Smooth muscle cell (in vitro differentiated cells): ENCODE data around the gene SGCA. TPM values are rescaled to one million over a fixed set of nuclear protein-coding genes. Genes with fewer than 3 reads are reported as not detected.
A peak's percentile ranks its signal among the peaks of the same experiment; 100 is the strongest.

Experiments
- DNase-seq: peaks from one replicate; lab custom pipeline; 2025; ENCODE audit not compliant: unreplicated experiment; lab: John Stamatoyannopoulos, UW
- H2AFZ ChIP-seq: fragments of 200-600 bp; sonication (generic); 2 replicates; pipeline ENCODE4 v1.6.0; 2016; ENCODE audit warnings: antibody characterized with exemption, low read depth, mild to moderate bottlenecking
- H3F3A ChIP-seq: fragments of 200-600 bp; sonication (generic); 2 replicates; pipeline ENCODE4 v1.6.0; 2017; ENCODE audit warnings: antibody characterized with exemption, low read depth
- H3K27ac ChIP-seq: fragments of 200-600 bp; sonication (generic); 2 replicates; pipeline ENCODE4 v1.5.1; 2016; ENCODE audit warnings: low read depth, mild to moderate bottlenecking
- H3K27me3 ChIP-seq: fragments of 200-600 bp; sonication (generic); 2 replicates; pipeline ENCODE4 v1.6.1; 2016; ENCODE audit warnings: low read depth, mild to moderate bottlenecking
- H3K36me3 ChIP-seq: fragments of 200-600 bp; sonication (generic); 2 replicates; pipeline ENCODE4 v1.5.1; 2016; ENCODE audit warnings: low read depth
- H3K4me1 ChIP-seq: fragments of 200-600 bp; sonication (generic); 2 replicates; pipeline ENCODE4 v1.5.1; 2016; ENCODE audit warnings: low read depth
- H3K4me2 ChIP-seq: fragments of 200-600 bp; sonication (generic); 2 replicates; pipeline ENCODE4 v1.6.0; 2016; ENCODE audit warnings: mild to moderate bottlenecking
- H3K4me3 ChIP-seq: fragments of 200-600 bp; sonication (generic); 2 replicates; pipeline ENCODE4 v1.5.1; 2016; ENCODE audit warnings: mild to moderate bottlenecking
- H3K79me2 ChIP-seq: fragments of 200-600 bp; sonication (generic); 2 replicates; pipeline ENCODE4 v1.6.0; 2016; ENCODE audit warnings: low read depth, mild to moderate bottlenecking
- H3K9ac ChIP-seq: fragments of 200-600 bp; sonication (generic); 2 replicates; pipeline ENCODE4 v1.6.0; 2016; ENCODE audit warnings: low read depth
- H3K9me3 ChIP-seq: fragments of 200-600 bp; sonication (generic); replicated peaks from 2 replicates; pipeline ENCODE4 v1.5.1; 2016; ENCODE audit warnings: low read depth
- H4K20me1 ChIP-seq: fragments of 200-600 bp; sonication (generic); 2 replicates; pipeline ENCODE4 v1.6.0; 2016; ENCODE audit warnings: low read depth
- CTCF ChIP-seq: fragments of 200-600 bp; sonication (generic); IDR thresholded peaks from 2 replicates; pipeline ENCODE4 v1.5.1; 2017; ENCODE audit warnings: borderline replicate concordance, mild to moderate bottlenecking, antibody characterized with exemption; ENCODE audit not compliant: insufficient read depth, poor library complexity, severe bottlenecking
- WGBS: methylation state at CpG from one replicate; pipeline ENCODE4 v1.1.7; 2016; ENCODE audit warnings: low lambda C conversion rate; 5-methylcytosine and 5-hydroxymethylcytosine counted together
- polyA plus RNA-seq: library from polyadenylated mRNA; unstranded; fragments of >200 nt; fragmentation: Nextera tagmentation; extraction: Ambion mirVana; gene quantifications from 2 replicates; pipeline ENCODE4 v1.2.1, GENCODE V29; 2016
- total RNA-seq: library from RNA; depleted of rRNA; stranded (reverse); fragments of >200 nt; gene quantifications from 2 replicates; pipeline ENCODE4 v1.2.3, GENCODE V29; 2014

The SGCA gene
- total and polyA plus RNA-seq, 2 experiments from 2014 or later: 2.1 TPM; not detected in 1

GRCh38 chr17:50181591-50182560 lies 16.1 kb downstream of the SGCA start:
- Histone ChIP-seq H3K9me3 (no peaks in the 10 kb centered on the region), H3K4me3 (no peak overlapping the region), H4K20me1 (peaks cover 66% of the 10 kb centered on the region), H3K9ac (no peak overlapping the region), H2AFZ (no peak overlapping the region), H3K27me3 (no peaks in the 10 kb centered on the region), H3K27ac (peak overlapping the region; percentile 84), H3K79me2 (no peaks in the 10 kb centered on the region), H3K36me3 (no peaks in the 10 kb centered on the region), H3K4me2 (no peak overlapping the region), H3K4me1 (peaks cover 22% of the 10 kb centered on the region), H3F3A (peaks cover 48% of the 10 kb centered on the region)
- WGBS: 61% methylated on average over 12 of the region's 12 CpGs
- no peak for TF ChIP-seq CTCF
- DNase-seq: no peak

GRCh38 chr17:50182783-50183420 lies 17.1 kb downstream of the SGCA start:
- no peak overlapping the region for H3K9ac ChIP-seq
- H3K4me1 ChIP-seq: peaks cover 12% of the 10 kb centered on the region
- H3K9me3 ChIP-seq: no peaks in the 10 kb centered on the region
- no peak for DNase-seq
- H2AFZ ChIP-seq: no peak overlapping the region
- no peaks in the 10 kb centered on the region for H3K36me3 ChIP-seq
- no peak for TF ChIP-seq CTCF
- no peak overlapping the region for H3K4me3 ChIP-seq
- no peaks in the 10 kb centered on the region for H3K27me3 ChIP-seq
- H3K79me2 ChIP-seq: no peaks in the 10 kb centered on the region
- H3K4me2 ChIP-seq: no peak overlapping the region
- peaks cover 76% of the 10 kb centered on the region for H4K20me1 ChIP-seq
- 75% methylated on average over 18 of the region's 18 CpGs for WGBS
- peak overlapping the region; percentile 84 for H3K27ac ChIP-seq
- peaks cover 48% of the 10 kb centered on the region for H3F3A ChIP-seq

GRCh38 chr17:50183421-50183994 lies 17.7 kb downstream of the SGCA start:
- no peak overlapping the region for H3K4me3 ChIP-seq
- no peaks in the 10 kb centered on the region for H3K36me3 ChIP-seq
- TF ChIP-seq CTCF: no peak
- H3K79me2 ChIP-seq: no peaks in the 10 kb centered on the region
- peaks cover 53% of the 10 kb centered on the region for H3F3A ChIP-seq
- peaks cover 82% of the 10 kb centered on the region for H4K20me1 ChIP-seq
- H2AFZ ChIP-seq: no peak overlapping the region
- peak overlapping the region; percentile 84 for H3K27ac ChIP-seq
- 37% methylated on average over 11 of the region's 12 CpGs for WGBS
- no peak overlapping the region for H3K4me2 ChIP-seq
- H3K27me3 ChIP-seq: no peaks in the 10 kb centered on the region
- DNase-seq: no peak
- H3K9ac ChIP-seq: no peak overlapping the region
- no peaks in the 10 kb centered on the region for H3K9me3 ChIP-seq
- peaks cover 11% of the 10 kb centered on the region for H3K4me1 ChIP-seq
